GM12891 (cell line): Measurements from ENCODE around the gene TASP1.

Experiments
- DNase-seq: peaks from one replicate; pipeline ENCODE4 v3.0.0; 2011; ENCODE audit warnings: low spot score; ENCODE audit not compliant: insufficient read length
- FAIRE-seq: peaks from 2 replicates; lab custom pipeline; 2011; peaks lifted over from hg19 to GRCh38; lab: Jason Lieb, UNC
- PAX5 ChIP-seq: IDR thresholded peaks from 2 replicates; pipeline ENCODE4 v1.6.1; 2011; ENCODE audit warnings: low read length, moderate library complexity, mild to moderate bottlenecking; ENCODE audit not compliant: insufficient read depth, severe bottlenecking
- POLR2A ChIP-seq: IDR thresholded peaks from 2 replicates; pipeline ENCODE4 v1.6.1; 2011; ENCODE audit warnings: low read depth, low read length, control low read depth
- POLR2AphosphoS5 ChIP-seq: IDR thresholded peaks from 2 replicates; pipeline ENCODE4 v1.6.1; 2011; ENCODE audit warnings: low read depth, low read length, control low read depth
- POU2F2 ChIP-seq: IDR thresholded peaks from 2 replicates; pipeline ENCODE4 v1.6.1; 2011; ENCODE audit warnings: low read depth, mild to moderate bottlenecking, control low read depth, low read length, moderate library complexity
- SPI1 ChIP-seq: IDR thresholded peaks from 2 replicates; pipeline ENCODE4 v1.6.1; 2011; ENCODE audit warnings: low read depth, low read length, control low read depth
- TAF1 ChIP-seq: IDR thresholded peaks from 2 replicates; pipeline ENCODE4 v1.6.1; 2011; ENCODE audit warnings: low read depth, low read length, control low read depth

The TASP1 gene

GRCh38 chr20:13356591-13356990, 282.1 kb downstream of the TASP1 start:
- TF ChIP-seq TAF1 (no peak), PAX5 (no peak), POU2F2 (no peak), POLR2AphosphoS5 (no peak)
- FAIRE-seq (no peak), DNase-seq (no peak)

DNA sequence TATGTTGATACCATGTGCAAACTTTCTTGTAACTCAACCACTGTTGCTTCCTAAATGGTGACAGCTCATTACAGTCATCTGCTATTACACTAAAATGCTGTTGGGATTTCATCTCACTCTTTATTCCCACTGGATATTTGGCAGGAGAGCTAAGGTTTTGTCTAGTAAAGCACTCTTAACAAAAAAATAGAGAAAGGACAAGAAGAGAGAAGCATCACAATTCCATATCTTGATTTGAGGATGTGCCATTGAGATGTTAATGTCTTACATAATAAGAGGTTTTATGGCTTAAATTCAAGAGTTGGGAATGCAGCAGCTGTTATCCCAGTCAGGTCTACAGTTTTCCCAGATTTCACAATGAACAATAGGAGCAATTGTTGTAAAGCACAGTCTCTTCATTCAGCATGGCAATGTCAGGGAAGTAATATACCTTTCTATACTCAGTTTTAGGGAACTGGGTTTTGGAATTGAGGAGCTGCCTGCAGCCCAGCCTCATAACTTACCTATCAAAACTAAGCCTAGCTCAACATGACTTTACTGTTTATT, 282.7 kb downstream of the TASP1 start:
- TF ChIP-seq PAX5 (no peak), SPI1 (no peak), TAF1 (no peak), POLR2AphosphoS5 (no peak), POU2F2 (no peak), POLR2A (no peak)
- FAIRE-seq (no peak), DNase-seq (no peak)

GRCh38 chr20:13355411-13355810, 283.3 kb downstream of the TASP1 start:
- no peak for DNase-seq
- no peak for FAIRE-seq
- TF ChIP-seq SPI1 (no peak), POLR2A (no peak), TAF1 (no peak), POLR2AphosphoS5 (no peak), POU2F2 (no peak), PAX5 (no peak)

- TF ChIP-seq PAX5 (no peak), SPI1 (no peak)
- DNase-seq (no peak), FAIRE-seq (no peak)
Observed at GRCh38 chr20:13353261-13353945, 285.3 kb downstream of the TASP1 start.

DNA sequence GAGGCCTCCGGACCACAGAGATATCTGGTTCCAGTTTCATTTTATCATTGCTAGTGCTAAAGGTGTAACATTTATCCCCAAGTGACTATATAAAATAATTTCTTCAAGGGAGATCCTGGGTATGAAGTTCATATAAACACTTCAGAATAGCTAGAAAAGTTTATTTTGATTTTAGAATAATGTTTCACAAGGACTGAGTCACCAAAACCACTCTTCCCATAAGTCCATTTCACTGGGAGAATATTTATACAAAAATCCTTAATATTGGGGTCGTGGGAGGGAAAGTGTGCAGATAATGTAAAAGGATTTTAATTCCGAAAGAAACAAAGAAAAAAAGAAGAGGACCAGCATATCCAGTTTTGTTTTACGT, 289.5 kb downstream of the TASP1 start:
- no peak for TF ChIP-seq POLR2A
- no peak for TF ChIP-seq PAX5
- TF ChIP-seq POLR2AphosphoS5, result no peak
- TF ChIP-seq SPI1, result no peak
- no peak for TF ChIP-seq TAF1
- TF ChIP-seq POU2F2, result no peak
- no peak for DNase-seq
- no peak for FAIRE-seq

DNA sequence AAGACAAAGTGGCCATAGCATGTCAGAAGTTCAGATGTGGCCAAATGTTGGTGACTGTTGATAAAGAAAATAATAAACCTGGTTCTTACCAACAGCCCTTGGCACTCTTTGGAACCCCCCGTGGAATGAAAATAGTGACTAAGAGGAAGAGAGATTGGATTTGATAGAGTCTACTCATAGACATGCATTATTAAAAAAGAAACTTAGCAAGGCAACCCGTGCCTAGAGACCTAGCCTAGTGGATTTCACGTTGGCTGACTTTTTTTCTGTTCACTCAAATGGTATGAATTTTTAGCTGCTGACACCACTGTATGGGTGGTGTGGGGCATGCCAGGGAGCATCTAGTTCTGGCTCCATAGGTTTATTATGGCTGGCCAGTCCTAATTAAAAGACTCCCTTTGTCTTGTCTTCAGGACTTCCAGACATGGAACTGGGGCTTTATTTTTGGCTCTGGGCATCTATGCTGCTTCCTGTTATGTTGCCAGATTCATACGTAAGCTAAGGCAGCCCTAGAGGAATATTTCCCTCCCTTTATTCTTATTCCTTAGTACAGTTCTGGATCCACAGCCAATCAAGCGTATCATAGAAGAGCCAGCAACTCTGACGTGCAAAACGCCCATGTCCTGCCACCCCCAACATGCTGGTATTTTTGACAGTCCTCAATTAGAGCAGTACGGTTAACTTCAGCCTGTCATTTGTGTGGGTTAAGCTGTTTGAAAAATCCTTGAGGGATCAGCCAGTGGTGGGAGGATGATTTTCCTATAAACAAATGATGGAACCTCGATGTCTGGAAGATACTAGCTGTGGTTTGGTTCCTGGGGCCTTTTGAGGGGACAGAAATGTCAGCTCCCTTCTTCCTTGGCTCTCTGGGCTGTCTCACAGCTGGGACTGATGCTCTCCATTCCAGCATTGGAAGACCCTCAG, 290.2 kb downstream of the TASP1 start:
- TF ChIP-seq PAX5 (no peak), SPI1 (no peak), POLR2AphosphoS5 (no peak), TAF1 (no peak), POU2F2 (no peak), POLR2A (no peak)
- FAIRE-seq (no peak), DNase-seq (no peak)

DNA sequence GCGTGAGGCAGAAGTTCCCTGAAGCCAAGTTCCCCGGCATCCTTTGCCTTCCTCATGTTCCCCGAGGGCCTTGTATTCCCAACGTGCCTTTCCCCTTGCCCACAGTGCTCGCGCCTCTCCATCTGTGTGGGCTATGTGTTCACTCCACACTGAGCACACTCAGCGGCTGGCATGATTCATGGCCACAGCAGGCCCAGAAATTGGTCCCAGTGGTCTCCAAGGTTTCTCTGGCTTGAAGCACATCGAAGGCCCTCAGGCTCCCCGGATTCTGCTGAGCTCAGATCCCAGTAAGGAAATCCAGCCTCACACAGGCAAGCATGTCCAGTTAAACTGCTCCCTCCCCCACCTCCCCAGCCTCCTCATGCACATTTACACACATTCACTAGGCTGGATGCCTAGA, 294.1 kb downstream of the TASP1 start:
- TF ChIP-seq POLR2A, result no peak
- TF ChIP-seq TAF1, result no peak
- TF ChIP-seq POU2F2, result no peak
- no peak for TF ChIP-seq POLR2AphosphoS5
- TF ChIP-seq PAX5, result no peak
- TF ChIP-seq SPI1, result no peak
- DNase-seq (no peak), FAIRE-seq (no peak)

GRCh38 chr20:13342469-13343242, 296.1 kb downstream of the TASP1 start:
- DNase-seq (no peak), FAIRE-seq (no peak)
- TF ChIP-seq POU2F2 (no peak), TAF1 (no peak)
